Progenitor cell of endocrine pancreas (in vitro differentiated cells): Measurements from ENCODE around the gene KRT85. TPM values are rescaled to one million over a fixed set of nuclear protein-coding genes. Genes with fewer than 3 reads are reported as not detected.

Source experiments
- DNase-seq: peaks from one replicate; pipeline ENCODE4 v3.0.0; 2021; ENCODE audit warnings: low spot score; ENCODE audit not compliant: unreplicated experiment
- H3K27ac Mint-ChIP-seq: 2 replicates; pipeline ENCODE4 v1.8.0; 2021; ENCODE audit warnings: mild to moderate bottlenecking, moderate library complexity, mixed read lengths
- H3K27me3 Mint-ChIP-seq: 2 replicates; pipeline ENCODE4 v1.8.0; 2021; ENCODE audit warnings: mixed read lengths
- H3K36me3 Mint-ChIP-seq: 2 replicates; pipeline ENCODE4 v1.8.0; 2022; ENCODE audit warnings: mixed read lengths; ENCODE audit not compliant: insufficient read depth
- H3K4me1 Mint-ChIP-seq: 2 replicates; pipeline ENCODE4 v1.8.0; 2021; ENCODE audit warnings: low read depth, mixed read lengths
- H3K4me3 Mint-ChIP-seq: 2 replicates; pipeline ENCODE4 v1.8.0; 2021; ENCODE audit warnings: low read depth, mild to moderate bottlenecking, moderate library complexity, mixed read lengths
- H3K9me3 Mint-ChIP-seq: 2 replicates; pipeline ENCODE4 v1.8.0; 2021; ENCODE audit warnings: low read depth, mixed read lengths
- CTCF ChIP-seq: fragments of 200-600 bp; sonication (generic); IDR thresholded peaks from one replicate; pipeline ENCODE4 v1.5.0; 2021; ENCODE audit warnings: antibody characterized with exemption, mild to moderate bottlenecking; ENCODE audit not compliant: unreplicated experiment
- total RNA-seq: library from RNA; stranded (reverse); gene quantifications from 2 replicates; pipeline ENCODE4 v1.2.1, GENCODE V29; 2021

The KRT85 gene
- total RNA-seq, 1 donor from 2014 or later: not detected

DNA sequence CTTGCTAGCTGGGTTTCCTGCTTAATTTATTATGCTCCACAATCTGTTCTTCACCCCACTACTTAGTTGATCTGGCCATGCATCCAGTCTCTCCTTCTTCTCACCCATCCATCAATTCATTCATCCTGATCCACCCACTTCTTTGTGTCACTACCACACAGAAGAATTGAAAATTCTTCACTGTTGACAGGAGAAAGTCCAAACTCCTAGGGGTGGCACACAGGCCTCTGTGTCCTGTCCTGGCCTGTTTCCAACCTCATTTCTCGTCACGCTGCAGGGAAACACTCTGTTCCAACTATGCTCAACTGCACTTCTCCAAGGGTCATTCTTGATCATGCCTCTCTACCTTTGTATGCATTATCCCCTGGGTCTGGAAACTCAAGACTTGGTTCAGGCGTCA lies 35.4 kb downstream of the KRT85 start:
- no peak for TF ChIP-seq CTCF
- H3K27me3 Mint-ChIP-seq: peaks cover 39% of the 10 kb centered on the region

GRCh38 chr12:52331039-52331438 lies 36.2 kb downstream of the KRT85 start:
- TF ChIP-seq CTCF: no peak
- H3K4me1 Mint-ChIP-seq: no peaks in the 10 kb centered on the region
- peaks cover 41% of the 10 kb centered on the region for H3K27me3 Mint-ChIP-seq

More for the DNA sequence above, 35.4 kb downstream of the KRT85 start:
- H3K9me3 Mint-ChIP-seq: peaks cover 3% of the 10 kb centered on the region
- no peak overlapping the region for H3K4me3 Mint-ChIP-seq
- no peaks in the 10 kb centered on the region for H3K4me1 Mint-ChIP-seq
- H3K27ac Mint-ChIP-seq: no peak overlapping the region
- no peak for DNase-seq
- H3K36me3 Mint-ChIP-seq: no peaks in the 10 kb centered on the region

DNA sequence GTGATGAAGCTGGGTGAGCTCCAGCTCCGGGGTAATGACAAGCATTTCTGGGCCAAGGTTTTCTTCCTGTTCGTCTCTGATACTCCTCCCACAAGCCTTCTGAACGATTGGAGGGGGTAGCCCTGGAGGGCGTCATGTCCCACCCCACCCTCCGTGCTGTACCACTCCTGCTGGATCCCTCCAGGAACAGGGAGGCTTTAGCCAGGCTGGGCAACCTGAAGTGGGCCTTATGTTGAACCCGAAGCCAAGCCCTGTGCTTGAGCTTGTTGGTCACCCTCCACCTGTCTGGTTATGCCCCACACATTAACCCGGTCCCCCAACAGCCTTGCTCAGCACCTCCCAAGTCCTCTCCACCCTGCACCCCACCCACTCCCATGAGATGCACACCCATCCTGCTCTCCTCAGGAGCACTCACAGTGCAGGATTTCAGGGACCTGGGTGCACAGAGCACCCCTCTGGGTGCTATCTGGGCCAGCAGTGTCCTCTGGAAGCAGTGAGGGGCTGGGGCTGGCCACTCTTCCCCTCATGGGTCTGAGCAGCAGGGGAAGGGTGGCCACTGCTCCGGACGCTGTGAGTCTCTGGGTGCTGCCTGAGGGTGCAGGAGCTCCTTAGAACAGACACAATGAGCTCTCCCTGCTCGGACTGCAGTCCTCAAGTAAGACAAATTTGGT lies 39.3 kb downstream of the KRT85 start:
- TF ChIP-seq CTCF: no peak
- Mint-ChIP-seq H3K27ac (no peak overlapping the region), H3K36me3 (no peaks in the 10 kb centered on the region), H3K27me3 (peaks cover 61% of the 10 kb centered on the region), H3K9me3 (no peaks in the 10 kb centered on the region), H3K4me1 (no peaks in the 10 kb centered on the region), H3K4me3 (no peak overlapping the region)
- DNase-seq: no peak

More at GRCh38 chr12:52331039-52331438, 36.2 kb downstream of the KRT85 start:
- Mint-ChIP-seq H3K27ac (no peak overlapping the region), H3K36me3 (no peaks in the 10 kb centered on the region), H3K4me3 (no peak overlapping the region), H3K9me3 (no peaks in the 10 kb centered on the region)
- DNase-seq: no peak

DNA sequence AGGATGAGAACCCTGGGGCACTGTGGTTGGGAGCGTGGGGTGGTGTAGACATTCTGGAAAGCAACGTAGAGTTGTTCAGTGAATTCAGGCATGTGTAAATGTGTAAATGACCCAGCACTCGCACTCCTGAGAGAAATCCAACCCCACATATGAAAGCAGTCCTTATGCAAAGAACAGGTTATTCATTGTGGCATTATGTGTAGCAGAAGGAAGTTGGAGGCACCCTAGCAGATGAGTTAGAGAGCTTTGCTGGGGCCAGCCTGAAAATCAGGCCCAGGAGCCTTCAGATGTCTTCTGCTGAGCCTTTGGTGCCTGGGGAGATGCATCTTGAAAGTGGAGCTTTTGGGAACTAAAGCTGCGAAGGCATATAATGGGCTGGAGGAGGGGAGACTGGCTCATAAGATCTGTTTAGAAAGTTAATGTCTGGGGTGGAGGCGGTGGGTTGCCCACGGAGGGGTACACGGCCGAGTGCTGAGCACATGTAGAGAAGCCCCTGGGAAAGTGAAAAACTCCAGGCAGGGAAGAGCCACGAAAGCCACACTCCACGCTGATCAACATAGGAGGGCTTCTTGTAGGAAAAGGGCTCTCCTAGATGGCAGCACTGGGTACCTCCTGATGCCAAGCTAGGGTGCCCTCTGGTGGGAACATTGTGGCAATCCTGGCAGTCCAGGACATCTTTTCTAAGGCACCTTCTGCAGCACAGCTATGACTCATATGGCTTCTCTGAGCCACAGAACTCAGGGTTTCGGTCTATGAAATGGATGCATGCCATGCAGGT lies 40.0 kb downstream of the KRT85 start:
- Mint-ChIP-seq H3K36me3 (no peaks in the 10 kb centered on the region), H3K4me1 (no peaks in the 10 kb centered on the region), H3K27me3 (peaks cover 67% of the 10 kb centered on the region), H3K9me3 (no peaks in the 10 kb centered on the region), H3K4me3 (no peak overlapping the region), H3K27ac (no peak overlapping the region)
- TF ChIP-seq CTCF: peak; percentile 74
- peak; percentile 58 for DNase-seq

DNA sequence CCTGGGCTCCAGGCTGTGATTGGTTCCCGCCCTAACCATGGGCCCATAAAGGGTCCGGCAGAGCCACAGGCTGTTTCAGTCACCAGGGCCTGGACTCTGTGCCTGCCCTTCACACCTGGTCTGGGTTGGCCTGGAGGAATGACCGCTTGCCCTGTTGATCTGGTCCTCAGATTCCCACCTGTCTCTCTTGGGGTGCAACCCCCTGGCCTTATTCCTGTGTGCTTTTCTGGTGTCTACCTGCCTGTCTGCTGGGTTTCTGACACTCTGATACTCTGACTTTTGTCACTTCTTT lies 43.2 kb downstream of the KRT85 start:
- H3K4me1 Mint-ChIP-seq: no peaks in the 10 kb centered on the region
- H3K27ac Mint-ChIP-seq: no peak overlapping the region
- DNase-seq: no peak
- no peaks in the 10 kb centered on the region for H3K9me3 Mint-ChIP-seq
- peaks cover 72% of the 10 kb centered on the region for H3K27me3 Mint-ChIP-seq
- no peaks in the 10 kb centered on the region for H3K36me3 Mint-ChIP-seq
- H3K4me3 Mint-ChIP-seq: no peak overlapping the region
- TF ChIP-seq CTCF: no peak
